GM04503 (cell line): ENCODE results near the gene PLA2G4B.
"Not testable (repeated sequence)": the region's sequence is repeated elsewhere in the genome, so short reads cannot be mapped to it uniquely, and the experiment has no call there.

ENCODE experiments used
- DNase-seq: peaks from one replicate; pipeline ENCODE4 v3.0.0-alpha.2; 2012; ENCODE audit warnings: low read depth

Gene PLA2G4B

DNA sequence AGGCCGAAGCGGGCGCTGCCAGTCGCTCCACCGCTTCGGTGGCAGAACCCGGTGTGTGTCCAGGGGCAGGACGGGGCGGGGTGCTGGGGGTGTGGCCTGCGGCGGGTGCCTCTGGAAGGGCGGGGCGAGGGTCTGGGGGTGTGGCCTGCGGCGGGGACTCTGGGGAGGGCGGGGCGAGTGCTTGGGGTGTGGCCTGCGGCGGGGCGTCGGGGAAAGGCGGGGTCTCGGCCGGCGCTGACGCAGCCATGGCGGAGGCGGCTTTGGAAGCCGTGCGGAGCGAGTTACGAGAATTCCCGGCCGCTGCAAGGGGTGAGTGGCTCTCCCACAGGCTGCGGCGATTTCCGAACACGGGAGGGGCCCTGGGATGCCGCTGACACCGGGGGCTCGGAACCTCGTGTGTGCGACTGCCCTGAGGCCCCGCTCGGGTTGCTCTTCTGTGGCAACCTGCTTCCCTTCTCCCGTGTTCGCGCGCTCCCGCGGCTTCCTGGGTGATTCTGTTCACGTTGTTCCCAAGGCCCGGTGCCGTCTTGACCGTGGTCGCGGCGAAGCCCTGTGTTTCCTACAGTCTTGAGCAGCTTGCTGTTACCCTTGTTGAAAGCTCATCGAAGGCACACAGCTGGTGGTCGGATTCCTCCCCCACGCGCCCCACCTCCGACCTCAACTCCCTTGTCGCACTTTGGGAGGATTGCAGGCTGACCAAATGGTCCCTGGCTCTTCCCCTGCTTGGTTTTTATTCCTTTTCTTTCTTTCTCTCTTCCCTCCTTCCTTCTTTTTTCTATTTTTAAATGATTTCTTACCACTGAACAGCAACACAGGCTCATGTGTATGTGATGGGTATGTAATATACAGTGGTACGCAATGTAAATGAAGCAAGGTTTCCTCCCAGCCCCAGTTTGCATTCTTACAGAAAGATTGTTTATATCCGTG lies 10.5 kb upstream of the PLA2G4B start, which contains the start of gene JMJD7:
TSS of gene JMJD7 (plus strand) at position 213 of the 927 bp plus-strand sequence. CDS start at position 246, 33 bp downstream.
- peak; percentile 21 for DNase-seq

DNA sequence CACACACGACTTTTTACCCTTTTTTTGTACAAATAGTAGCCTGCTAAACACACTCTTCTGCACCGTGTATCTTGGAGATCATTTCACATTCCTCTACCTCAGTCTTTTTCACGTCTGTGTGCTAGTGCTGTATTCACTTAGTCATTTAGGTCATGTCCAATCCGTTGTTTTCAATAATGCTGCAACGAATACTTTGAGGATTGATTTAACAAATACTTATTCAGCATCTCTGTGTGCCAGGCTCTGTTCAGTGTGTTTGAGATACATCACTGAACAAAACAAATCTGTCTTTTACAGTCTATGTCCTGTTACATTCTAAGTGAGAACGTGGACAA lies 9.9 kb upstream of the PLA2G4B start:
- no peak for DNase-seq

DNA sequence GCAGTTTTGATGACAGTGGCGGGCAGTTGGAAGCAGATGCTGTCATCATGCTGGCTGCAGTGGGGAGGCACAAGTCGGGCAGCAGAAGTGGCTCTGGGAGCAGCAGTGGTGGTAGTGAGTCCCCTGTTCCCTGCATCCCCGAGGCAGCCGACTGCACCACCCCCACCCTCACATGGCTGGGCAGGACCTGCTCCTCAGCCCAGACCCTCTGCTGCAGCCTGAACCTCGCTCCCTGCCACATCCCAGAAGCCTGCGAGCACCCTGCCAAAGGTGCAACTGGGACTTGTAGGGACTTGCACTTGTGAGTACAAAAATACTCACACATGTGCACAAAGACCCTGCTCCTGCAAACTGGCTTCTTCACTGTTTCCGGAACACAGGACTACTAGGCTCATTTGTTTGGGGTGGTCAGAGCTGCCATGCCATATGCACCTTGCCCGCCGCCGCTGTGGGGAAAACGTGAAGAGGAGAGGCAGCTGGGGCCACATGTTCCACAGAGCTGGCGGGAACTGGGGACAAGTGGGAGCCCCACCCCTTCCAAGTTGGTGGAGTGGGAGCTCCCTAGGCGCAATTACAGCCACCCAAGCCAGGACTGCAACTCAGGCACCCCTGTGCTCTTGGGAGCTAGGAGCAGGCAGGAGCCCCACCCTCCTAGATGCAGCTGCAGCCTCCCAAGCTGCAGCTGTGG lies 8.5 kb upstream of the PLA2G4B start:
- DNase-seq = no peak

DNA sequence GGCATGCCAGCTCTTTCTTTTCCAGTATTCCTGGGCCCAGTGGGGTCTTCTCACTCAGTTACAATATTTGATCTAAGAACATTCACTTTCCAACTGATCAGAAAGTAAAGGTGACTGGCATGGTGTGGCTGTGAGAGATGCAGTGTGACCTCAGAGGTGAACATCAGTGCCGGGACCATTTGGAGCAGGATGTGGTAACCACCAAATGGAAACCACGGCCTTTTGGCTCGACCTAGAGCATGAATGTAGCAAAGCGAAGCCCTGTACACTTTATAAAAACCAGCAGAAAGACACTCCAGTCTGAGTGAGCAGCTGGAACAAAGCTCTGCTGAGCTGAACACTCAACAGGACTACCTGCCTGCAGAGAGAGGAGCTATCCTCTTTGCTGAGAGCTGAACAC lies 7.4 kb upstream of the PLA2G4B start:
- DNase-seq = not testable (repeated sequence)

DNA sequence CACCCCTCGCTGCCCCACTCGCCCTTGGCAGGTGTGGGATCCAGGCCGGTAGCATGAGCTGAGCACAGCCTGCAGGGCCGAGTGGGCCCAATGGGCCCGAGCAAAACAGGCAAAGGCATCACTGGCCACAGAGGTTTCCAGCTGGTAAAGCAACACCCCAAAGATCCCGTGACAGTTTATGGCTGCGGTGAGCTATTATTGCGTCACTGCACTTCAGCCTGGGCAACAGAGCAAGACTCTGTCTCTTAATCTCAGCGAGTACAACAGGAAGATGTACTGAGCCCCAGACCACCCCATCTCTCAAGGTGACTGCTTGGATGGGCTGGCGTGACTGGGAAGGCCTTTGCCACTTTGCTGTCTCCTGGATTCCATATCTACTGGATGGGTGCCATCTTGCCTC lies 6.4 kb upstream of the PLA2G4B start:
- DNase-seq = no peak

DNA sequence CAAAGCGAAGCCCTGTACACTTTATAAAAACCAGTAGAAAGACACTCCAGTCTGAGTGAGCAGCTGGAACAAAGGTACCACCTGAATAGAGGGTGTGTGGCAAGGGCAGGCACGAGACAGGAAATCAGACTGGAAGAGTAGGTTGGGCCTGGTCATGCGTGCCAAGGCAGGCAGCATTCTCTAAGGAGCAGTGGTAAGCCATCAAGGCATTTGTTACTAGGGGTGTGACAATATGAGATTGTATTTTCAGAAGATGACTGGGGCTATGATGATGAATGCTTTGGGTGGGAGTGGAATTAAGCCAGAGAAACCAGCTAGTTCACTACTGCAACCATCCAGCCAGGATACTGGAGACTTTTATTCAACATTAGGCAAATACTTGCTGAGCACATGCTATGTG lies 5.8 kb upstream of the PLA2G4B start:
- DNase-seq = no peak

DNA sequence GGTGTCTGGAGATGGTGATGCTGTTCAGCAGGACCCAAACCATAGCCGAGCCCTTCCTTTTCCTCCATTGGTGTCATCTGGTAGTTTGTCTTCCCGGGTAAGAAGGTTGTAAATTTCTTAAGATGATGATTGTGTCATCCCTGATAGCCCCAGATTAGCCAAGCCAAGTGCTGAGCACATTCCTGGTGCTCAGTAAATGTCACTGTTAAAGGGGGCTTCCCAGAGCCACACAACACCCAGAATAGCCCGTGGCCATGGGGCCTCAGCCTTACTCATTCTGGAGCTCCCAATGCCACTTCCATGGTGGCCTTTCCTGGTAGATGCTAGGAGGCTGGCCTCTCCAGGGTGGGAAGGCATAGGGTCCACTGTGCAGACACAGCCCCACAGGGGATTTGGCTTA lies 4.6 kb upstream of the PLA2G4B start:
- no peak for DNase-seq

DNA sequence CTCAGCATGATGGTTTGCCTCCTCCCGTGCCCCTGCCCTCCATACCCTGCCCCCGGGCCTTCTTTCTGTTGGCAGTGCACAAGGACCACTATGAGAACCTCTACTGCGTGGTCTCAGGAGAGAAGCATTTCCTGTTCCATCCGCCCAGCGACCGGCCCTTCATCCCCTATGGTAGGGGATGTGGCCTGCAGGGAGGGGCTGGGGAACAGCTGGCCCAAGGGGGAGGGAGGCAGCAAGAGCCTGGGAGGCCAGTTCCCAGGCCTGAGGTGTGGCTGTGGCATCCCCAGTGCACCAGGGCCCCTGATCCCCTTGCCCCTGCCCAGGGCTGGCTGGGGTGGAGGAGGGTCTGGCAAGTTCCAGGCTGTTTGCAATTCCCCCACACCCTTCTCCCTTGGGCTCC lies 2.6 kb upstream of the PLA2G4B start:
- no peak for DNase-seq

DNA sequence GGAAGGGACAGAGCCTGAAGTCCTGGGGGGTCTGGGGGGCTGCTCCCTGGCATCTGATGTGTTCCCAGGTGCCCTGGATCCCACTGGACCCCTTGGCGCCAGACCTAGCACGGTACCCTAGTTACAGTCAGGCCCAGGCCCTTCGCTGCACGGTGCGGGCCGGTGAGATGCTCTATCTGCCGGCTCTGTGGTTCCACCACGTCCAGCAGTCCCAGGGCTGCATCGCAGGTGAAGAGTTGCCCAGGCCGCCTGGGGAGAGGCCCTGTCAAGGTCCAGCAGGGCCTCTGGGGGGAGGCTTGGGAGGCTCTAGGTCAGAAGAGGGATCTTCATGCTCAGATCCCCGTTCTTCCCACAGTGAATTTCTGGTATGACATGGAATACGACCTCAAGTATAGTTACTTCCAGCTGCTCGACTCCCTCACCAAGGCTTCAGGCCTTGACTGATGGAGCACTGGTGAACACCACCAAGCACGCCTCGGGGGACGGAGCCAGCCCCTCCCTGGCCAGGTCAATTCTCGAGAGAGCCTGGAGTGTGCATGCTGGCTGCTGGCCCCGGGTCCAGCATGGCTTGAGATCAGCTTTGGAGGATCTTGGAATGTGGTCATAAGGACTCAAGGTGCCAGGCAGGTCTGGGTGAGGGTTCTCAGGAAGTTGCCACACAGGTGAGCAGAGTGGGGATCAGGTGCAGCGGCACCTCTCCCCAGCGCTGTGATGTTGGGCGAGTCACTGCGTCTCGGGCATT lies 1.8 kb upstream of the PLA2G4B start:
- no peak for DNase-seq

DNA sequence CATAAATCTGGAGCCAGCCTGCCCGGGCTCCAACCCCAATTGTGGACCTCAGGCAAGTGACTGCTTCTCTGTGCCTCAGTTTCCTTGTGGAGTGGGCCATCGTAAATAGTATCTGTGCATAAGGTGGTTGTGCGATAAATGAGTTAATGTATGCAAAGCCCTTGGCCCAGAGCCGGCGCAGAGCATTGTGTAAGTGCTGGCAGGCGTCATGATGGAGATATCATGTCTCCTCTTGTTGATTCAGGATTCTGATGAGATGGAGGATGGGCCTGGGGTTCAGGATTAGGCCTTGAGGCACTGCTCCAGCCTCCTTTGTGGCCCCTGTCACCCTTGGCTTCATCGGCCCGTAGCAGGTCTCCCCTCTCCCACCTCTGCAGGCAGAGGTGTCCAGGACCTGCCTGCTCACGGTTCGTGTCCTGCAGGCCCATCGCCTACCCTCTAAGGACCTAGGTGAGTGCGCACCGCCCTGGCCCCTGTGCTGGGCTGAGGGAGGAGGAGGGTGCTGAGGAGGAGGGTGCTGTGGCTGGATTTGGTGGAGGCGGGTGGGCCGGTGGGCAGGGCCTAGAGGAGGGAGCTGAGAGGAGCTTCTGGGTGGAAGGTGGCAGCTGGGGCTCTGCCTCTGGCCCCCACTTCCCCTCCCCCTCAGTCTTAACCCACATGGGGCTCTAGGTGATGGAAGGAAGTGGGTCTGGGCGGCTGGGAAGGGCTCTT lies 1.3 kb downstream of the PLA2G4B start:
- no peak for DNase-seq

DNA sequence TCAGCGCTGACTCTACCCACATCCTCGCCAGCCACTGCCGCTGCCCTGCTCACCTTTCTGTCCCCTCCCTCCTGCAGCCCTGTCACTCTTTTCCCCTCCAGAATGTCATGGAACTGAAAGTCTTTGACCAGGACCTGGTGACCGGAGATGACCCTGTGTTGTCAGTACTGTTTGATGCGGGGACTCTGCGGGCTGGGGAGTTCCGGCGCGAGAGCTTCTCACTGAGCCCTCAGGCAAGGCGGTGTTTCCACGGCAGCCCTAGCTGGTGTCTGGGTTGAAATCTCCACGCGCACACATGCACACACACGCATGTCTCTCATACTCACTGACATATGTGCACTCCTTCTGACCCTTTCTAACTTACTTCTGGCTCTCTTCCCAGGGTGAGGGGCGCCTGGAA lies 2.0 kb downstream of the PLA2G4B start:
- DNase-seq = no peak

DNA sequence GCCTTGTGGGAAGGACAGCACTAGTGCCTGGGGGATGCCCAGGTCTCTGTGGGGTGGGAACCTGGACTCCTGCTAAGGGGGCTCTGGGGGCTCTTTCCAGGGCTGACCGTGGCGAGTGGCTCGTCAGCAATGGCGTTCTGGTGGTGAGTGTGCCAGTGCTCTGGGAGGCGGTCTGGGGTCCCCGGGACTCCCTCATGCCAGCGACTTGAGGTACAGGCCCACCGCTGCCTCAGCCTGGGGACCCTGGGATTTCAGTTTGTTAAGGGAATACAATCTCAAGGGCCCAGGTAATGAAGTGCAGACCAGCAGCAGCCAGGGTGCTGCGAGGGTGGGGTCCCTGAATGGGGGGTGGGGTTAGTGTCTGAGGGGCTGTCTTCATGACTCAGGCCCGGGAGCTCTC lies 2.5 kb downstream of the PLA2G4B start:
- DNase-seq = no peak

DNA sequence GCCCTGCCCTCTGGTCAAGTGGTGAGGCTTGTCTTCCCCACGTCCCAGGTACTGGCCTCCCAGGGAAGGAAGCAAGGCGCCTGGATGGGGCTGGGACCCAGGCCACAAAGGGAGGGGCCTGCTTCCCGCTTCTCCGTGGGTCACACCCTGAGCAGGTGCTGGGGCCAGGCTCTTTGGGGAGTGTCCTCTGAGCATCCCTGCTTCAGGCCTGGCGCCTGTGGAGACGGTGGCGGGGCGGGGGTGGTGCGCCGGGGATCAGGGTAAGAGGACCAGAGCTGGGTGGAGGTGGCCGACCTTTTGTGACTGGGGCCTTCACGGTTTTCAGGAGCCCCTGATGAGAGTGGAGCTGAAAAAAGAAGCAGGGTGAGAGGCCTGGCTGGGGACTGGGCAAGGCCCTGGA lies 3.6 kb downstream of the PLA2G4B start:
- DNase-seq = no peak

DNA sequence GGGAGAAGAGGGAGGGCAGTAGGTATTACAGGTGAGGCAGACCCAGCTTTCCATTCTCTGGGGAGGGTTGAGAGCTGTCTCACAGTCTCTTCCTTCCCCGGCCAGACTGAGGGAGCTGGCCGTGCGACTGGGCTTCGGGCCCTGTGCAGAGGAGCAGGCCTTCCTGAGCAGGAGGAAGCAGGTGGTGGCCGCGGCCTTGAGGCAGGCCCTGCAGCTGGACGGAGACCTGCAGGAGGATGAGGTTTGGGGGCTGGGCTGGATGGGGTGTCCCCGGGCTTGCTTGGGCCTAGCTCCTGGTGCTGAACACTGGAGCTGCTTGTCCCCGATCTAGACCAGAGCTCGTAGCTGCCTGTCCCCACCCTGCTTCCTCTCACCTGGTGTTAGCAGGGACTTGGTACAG lies 4.9 kb downstream of the PLA2G4B start:
- no peak for DNase-seq

DNA sequence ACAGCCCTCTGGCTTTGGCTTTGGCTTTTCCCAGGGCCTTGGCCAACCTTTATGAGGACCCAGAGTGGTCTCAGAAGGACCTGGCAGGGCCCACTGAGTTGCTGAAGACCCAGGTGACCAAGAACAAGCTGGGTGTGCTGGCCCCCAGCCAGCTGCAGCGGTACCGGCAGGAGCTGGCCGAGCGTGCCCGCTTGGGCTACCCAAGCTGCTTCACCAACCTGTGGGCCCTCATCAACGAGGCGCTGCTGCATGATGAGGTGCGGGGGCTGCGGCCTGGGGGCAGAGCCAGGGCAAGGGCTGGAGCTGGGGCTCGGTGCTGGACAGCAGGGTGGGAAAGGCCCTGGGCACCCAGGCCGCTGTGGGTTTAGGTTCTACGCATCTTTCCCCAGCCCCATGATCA lies 6.2 kb downstream of the PLA2G4B start:
- DNase-seq = no peak

DNA sequence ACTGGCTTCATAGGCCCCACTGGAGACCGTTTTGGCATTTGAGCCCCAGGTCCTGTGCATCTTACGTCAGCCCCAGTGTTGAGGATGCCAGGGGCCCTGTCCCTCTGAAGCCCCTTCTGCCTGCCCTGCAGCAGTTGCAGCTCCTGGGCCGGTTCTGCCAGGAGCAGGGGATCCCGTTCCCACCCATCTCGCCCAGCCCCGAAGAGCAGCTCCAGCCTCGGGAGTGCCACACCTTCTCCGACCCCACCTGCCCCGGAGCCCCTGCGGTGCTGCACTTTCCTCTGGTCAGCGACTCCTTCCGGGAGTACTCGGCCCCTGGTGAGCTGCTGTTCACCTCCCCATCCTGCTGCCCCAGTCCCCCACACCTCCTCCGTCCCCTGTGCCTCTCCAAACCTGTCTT lies 8.6 kb downstream of the PLA2G4B start:
- DNase-seq = no peak

DNA sequence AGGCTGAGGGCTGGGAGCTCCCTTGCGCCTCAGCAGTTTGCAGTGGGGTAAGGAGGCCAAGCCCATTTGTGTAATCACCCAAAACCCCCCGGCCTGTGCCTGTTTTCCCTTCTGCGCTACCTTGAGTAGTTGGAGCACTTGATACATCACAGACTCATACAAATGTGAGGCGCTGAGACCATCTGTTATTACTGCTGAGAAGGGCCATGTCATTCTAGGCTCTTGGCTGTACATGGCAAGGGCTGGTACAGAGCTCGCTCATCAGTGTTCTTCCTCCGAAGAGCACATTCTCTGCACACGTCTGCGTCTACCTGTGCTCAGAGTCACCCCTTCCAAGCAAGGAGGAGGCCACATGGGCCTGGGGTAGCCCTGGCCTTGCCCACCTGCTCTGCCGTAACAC lies 9.3 kb downstream of the PLA2G4B start:
- DNase-seq = no peak

DNA sequence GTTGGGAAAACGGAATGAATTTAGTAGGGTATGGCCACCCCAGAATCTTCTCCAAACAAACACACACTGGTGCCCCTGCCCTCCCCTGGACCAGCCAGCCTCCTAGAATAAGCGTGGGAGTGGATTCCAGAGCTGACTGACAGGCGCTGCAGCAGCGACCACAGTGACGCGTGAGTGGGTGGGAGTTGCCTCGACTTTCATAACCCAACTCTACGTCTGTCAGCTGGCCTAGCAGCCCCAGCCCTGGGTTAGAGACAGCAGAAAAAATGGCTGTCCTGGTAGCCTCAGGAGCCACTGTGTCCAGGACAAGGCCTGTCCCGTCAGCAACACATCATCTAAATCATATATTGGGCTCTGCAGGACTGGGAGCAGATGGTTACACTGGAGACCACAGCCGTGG lies 10.0 kb downstream of the PLA2G4B start:
- DNase-seq = no peak

DNA sequence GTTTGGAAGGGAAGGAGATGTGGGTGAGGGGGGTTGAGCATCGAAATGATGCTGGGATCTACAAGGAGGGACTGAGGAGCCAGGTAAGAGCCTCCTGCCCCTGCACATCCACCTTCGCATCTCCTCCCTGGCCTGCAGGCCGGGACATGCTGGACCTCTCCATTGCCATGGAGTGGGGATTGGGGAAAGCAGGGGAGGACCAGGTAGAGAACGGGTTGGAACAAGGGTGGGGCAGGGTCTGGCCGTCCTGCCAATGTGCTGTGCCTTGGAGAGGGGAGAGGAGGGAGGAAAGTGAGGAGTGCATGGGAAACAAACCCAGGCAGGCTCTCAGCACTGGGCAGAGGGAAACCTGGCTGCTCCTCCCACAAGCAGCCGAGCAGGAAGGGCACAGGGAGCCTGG lies 10.6 kb downstream of the PLA2G4B start:
- no peak for DNase-seq

DNA sequence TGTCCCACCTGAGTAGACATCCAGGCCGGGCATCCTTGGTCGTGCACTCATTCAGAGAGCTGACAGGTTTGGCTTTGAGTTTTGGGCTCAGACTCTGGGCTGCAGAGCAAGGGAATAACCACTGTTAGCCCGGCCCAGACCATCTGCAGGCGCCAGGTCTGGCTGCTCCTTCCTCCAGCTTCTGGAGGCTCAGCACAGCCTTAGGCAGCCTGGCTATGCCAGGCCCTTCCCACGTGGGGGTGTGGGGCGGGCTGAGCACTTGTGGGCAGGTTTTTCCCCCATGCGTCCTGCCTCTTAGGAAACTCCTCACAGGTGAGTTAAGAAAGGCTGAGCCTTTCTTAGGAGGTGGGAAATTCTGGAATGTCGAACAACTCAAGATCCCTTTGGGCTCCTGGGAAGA lies 11.2 kb downstream of the PLA2G4B start:
- no peak for DNase-seq

DNA sequence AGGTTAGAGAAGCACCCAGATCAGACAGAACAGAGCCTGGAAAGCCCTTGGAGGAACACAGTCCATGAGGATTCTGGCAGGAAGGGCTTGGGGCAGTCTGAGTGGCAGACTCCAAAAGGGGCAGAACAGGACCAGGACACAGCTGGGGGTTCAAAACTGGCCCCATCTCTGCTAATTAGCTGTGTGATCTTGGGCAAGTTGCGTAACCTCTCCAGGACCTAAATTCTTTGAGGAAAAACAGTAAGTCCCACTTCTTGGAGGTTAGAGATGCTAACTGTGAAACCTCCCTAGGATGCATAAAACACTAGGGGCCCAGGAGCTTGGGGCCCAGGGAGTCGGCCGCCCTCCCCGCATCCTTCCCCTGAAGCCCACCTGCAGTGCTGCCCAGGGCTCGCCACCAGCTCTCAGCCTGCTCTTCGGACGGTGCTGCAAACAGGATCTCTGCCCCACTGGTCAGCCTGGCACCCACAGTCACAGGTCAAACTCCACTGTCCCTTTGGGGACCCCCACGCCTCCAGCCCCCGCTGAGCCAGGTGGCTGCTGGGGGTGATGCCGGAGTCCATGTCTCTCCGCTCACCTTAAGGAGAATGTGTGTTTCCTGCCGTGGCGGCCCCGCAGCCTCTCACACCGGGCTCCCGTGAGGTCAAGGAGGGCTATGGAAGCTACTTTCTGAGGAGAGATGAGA lies 12.0 kb downstream of the PLA2G4B start:
- no peak for DNase-seq

DNA sequence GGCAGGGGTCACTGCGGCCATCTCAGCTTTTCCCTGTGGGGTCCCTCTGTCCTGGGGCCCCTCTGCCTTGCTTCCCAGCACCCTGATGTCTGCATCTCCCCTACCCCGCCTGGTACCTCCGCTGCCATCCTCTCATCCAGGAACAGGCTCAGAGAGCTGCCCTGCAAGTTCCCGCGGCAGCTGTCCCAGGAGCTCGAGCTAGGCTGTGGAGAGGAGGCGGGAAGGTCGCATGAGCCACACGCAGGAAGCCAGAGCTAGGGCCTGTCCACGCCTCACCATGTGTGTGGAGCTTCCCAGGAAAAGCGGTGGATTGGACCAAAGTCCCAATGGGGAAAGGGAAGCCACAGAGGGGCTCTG lies 12.5 kb downstream of the PLA2G4B start:
- DNase-seq = no peak
